ENCODE data around the gene BTG4. TPM values are rescaled to one million over a fixed set of nuclear protein-coding genes. Genes with fewer than 3 reads are reported as not detected.

The BTG4 gene
- polyA plus RNA-seq, 1 donor from 2014 or later = not detected

DNA sequence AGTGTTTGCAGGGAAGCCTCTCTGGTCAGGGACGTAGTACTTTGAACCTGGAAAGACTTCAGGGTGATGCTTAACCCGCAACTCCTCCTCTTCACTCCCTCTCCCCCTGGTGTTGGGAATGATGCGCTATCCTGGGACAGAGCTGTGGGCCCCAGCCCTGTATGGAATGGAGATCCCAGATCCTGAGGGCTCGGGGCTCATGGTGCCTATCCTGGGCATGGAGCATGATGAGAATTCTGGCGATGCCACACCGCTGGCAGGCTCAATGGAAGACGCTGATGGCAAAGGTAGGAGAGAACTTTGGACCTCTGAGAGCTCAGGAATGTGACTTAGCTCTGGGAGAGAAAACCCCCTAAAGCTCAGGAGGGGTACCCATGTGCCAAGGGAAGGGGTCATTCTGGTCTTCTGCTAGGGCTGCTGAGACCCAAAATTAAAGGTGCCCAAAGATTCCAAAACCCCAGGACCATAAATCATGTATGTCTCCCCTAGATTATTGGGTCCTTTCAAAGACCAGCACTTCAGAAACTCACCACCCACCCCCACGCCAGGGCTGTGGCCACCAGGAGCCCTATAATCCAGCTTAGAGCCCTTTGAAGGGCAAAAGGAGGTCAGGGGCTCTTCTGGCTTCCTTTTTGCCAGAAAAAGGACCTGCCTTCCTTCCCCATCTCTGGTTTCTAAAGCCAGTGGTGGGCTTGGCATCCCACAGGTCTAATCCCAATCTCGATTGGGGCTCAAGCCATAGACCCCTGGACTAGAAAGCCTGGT lies 52.5 kb downstream of the BTG4 start:
- no peaks in the 10 kb centered on the region for H3K4me1 Mint-ChIP-seq
- H3K4me3 Mint-ChIP-seq = no peak overlapping the region
- peaks cover 19% of the 10 kb centered on the region for H3K27me3 Mint-ChIP-seq
- no peaks in the 10 kb centered on the region for H3K36me3 Mint-ChIP-seq
- no peak overlapping the region for H3K27ac Mint-ChIP-seq
- no peaks in the 10 kb centered on the region for H3K9me3 Mint-ChIP-seq

- Mint-ChIP-seq H3K4me3 (no peak overlapping the region), H3K36me3 (no peaks in the 10 kb centered on the region), H3K27me3 (peaks cover 22% of the 10 kb centered on the region), H3K27ac (no peak overlapping the region), H3K9me3 (no peaks in the 10 kb centered on the region), H3K4me1 (no peaks in the 10 kb centered on the region)
Observed at GRCh38 chr11:111457731-111458368, 54.3 kb downstream of the BTG4 start.

DNA sequence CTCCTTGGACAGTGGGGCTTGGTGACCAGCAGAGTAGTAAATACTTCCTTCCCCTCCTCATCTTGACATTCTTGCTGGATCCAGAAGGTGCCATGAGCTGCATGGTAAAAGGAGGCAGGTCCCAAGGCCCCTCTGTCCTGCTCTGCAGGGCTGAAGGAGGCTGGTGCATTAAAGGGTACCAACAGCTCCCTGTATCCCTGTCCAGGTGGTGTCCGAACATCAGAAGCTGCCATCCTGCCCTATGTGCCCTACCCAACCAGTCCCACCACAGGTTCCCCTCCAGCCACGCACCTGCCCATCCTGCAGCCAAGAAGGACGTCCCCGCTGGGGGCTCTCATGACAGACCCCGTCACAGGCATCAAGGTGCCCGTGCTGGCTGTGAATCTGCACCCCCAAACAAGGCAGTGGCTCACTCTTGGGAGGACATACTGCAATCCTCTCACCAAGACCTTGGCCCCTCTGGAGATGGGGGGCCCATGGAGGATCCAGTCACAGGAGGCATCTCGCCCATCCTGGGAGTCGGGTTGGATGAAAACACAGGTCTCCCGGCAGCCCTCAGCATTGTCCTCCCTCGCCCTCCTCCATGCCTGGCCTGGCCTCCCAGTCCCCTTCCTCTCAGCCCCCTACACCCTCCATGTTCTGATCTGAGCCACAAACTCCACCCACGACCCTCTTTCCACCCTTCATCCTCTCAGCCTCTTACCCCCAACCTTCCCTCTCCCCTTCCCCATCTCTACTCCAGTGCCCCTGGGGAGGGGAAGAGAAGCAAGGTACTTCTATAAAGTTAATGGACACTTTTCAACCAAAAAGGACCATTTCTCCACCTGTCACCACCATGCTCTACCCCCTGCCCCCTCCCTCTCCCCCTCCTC lies 55.1 kb downstream of the BTG4 start:
- no peak overlapping the region for H3K27ac Mint-ChIP-seq
- peaks cover 26% of the 10 kb centered on the region for H3K27me3 Mint-ChIP-seq
- H3K4me1 Mint-ChIP-seq = peaks cover 0 to 4% (median 0%) of the 10 kb centered on the region in 3 donors
- no peak overlapping the region for H3K4me3 Mint-ChIP-seq
- no peaks in the 10 kb centered on the region for H3K9me3 Mint-ChIP-seq
- no peaks in the 10 kb centered on the region for H3K36me3 Mint-ChIP-seq

- no peaks in the 10 kb centered on the region for H3K9me3 Mint-ChIP-seq
- peaks cover 0 to 4% (median 0%) of the 10 kb centered on the region in 3 donors for H3K4me1 Mint-ChIP-seq
- peaks cover 27% of the 10 kb centered on the region for H3K27me3 Mint-ChIP-seq
- no peak overlapping the region for H3K27ac Mint-ChIP-seq
- no peaks in the 10 kb centered on the region for H3K36me3 Mint-ChIP-seq
- no peak overlapping the region for H3K4me3 Mint-ChIP-seq
Observed at GRCh38 chr11:111456086-111456858, 55.9 kb downstream of the BTG4 start.

GRCh38 chr11:111455291-111456085 lies 56.7 kb downstream of the BTG4 start:
- Mint-ChIP-seq H3K27ac (no peak overlapping the region), H3K27me3 (peaks cover 32% of the 10 kb centered on the region), H3K4me3 (no peak overlapping the region), H3K36me3 (no peaks in the 10 kb centered on the region), H3K9me3 (no peaks in the 10 kb centered on the region), H3K4me1 (peaks cover 6 to 7% (median 7%) of the 10 kb centered on the region in 3 donors)

DNA sequence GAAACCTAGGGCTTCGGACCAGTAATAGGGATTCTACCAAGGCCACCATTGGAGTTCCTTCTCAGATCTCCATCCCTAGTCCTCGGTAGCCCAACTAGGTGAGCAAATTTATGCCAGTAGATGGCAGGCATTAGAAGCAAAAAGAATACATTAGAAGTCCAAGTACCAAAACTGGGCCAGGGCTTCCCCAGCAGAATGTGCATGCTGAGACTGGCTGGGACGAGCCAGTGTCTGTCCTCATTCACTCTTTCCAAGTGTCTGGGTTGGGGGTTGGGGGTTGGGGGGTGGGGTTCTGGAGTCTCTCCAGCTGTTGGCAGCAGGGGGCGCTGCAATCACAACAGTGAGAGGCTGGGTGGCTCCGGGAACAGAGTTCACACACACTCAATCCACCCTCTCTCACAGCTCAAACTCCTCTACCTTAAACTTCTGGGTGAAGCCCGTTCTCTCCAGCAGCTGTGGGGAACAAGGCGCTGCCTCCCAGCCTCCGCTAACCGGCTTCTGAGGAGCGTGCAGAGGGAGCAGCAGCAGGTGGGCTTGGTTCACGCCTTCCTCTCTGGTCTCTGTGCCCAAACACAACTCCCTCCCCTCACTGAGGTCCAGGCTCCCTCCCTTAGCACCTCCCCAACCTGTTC lies 57.5 kb downstream of the BTG4 start:
- peaks cover 28% of the 10 kb centered on the region for H3K27me3 Mint-ChIP-seq
- H3K9me3 Mint-ChIP-seq = no peaks in the 10 kb centered on the region
- H3K4me1 Mint-ChIP-seq = peaks cover 10 to 14% (median 11%) of the 10 kb centered on the region in 3 donors
- H3K36me3 Mint-ChIP-seq = no peaks in the 10 kb centered on the region
- H3K27ac Mint-ChIP-seq = no peak overlapping the region
- H3K4me3 Mint-ChIP-seq = no peak overlapping the region

DNA sequence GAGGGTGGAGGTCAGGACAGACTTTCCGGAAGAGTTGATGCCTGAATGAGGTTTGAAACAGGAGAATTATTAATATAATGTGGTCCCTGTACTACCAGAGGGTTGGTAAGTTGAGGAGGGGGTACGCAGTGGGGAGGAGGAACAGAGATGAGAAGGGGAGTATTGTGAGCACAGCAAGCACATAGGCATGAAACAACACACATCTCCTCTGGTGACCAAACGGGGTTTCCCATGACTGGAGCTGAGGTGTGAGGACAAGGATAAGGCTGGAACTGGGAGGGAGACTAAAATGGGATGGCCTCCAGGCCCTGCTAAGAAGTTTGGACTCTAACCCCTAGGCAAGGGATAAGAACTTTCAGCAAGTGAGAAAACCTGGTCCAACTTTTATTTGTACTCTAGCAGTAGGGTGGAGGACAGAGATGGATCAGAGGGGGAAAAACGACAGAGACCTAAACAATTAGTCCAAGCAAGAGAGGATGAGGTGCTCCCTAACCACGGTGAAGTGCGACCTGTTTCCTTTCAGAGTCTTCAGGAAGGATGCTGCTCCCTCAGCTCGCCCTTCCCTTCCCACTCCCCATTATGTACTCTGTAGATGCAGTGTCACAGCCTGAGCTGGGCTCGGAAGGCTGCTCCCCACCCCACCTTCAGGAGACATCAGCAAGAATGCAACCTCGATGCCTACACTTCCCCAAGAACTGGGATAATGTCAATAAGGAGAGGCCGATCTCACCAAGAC lies 59.2 kb downstream of the BTG4 start:
- Mint-ChIP-seq H3K36me3 (no peaks in the 10 kb centered on the region), H3K27me3 (peaks cover 25% of the 10 kb centered on the region), H3K4me3 (no peak overlapping the region), H3K9me3 (no peaks in the 10 kb centered on the region), H3K27ac (peak overlapping the region in 1 of 3 donors; percentile 15), H3K4me1 (peaks cover 10 to 17% (median 11%) of the 10 kb centered on the region in 3 donors)

- Mint-ChIP-seq H3K9me3 (no peaks in the 10 kb centered on the region), H3K4me3 (no peak overlapping the region), H3K4me1 (peaks cover 10 to 17% (median 11%) of the 10 kb centered on the region in 3 donors), H3K27ac (peak overlapping the region in 1 of 3 donors; percentile 15), H3K36me3 (no peaks in the 10 kb centered on the region), H3K27me3 (peaks cover 25% of the 10 kb centered on the region)
Observed at GRCh38 chr11:111452146-111452545, 60.0 kb downstream of the BTG4 start.

- peak overlapping the region in 3 of 4 donors; percentile 48 to 72 (median 70) for H3K4me3 Mint-ChIP-seq
- peaks cover 20% of the 10 kb centered on the region for H3K27me3 Mint-ChIP-seq
- H3K9me3 Mint-ChIP-seq = no peaks in the 10 kb centered on the region
- H3K27ac Mint-ChIP-seq = peak overlapping the region; percentile 58 to 74 (median 61)
- H3K36me3 Mint-ChIP-seq = no peaks in the 10 kb centered on the region
- H3K4me1 Mint-ChIP-seq = peaks cover 10 to 26% (median 24%) of the 10 kb centered on the region in 3 donors
Observed at GRCh38 chr11:111450480-111451320, 61.5 kb downstream of the BTG4 start.

DNA sequence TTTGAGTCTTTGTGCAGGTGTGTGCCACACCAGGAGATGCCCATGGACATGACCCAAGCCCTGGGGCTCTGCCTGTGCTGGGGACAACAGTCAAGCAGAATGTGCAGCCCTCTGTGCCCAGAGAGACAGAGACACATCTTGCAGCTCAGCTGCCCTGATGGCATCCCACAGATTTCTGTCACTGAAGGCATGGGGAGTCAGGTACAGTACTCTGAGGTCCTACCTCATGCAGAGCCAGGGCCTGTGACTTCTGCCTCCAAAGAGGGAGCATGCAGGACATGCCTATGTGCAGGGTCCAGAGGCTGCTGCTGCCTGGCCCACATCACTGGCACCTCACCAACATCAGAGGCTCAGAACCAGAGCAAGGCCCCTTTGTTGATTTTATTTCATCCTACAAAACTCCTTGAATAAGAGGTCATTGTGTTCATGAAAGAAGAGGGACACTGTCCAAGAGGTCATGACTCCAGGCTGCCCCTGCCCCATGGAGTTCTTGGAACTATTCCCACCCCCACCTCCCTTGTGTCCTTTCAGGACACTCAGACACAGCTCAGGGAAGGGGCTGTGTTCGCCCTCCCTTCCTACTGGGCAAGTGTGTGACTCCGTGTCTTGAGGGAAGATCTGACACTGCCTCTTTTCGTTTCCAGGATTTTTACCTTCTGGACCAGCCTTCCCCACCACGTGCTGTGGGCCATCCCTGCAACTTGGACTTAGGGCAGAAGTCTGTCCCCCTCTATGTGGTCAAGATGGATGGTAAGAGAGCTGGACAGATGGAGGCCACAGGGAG lies 62.3 kb downstream of the BTG4 start:
- Mint-ChIP-seq H3K27ac (peak overlapping the region; percentile 58 to 74 (median 61)), H3K36me3 (no peaks in the 10 kb centered on the region), H3K9me3 (no peaks in the 10 kb centered on the region)

DNA sequence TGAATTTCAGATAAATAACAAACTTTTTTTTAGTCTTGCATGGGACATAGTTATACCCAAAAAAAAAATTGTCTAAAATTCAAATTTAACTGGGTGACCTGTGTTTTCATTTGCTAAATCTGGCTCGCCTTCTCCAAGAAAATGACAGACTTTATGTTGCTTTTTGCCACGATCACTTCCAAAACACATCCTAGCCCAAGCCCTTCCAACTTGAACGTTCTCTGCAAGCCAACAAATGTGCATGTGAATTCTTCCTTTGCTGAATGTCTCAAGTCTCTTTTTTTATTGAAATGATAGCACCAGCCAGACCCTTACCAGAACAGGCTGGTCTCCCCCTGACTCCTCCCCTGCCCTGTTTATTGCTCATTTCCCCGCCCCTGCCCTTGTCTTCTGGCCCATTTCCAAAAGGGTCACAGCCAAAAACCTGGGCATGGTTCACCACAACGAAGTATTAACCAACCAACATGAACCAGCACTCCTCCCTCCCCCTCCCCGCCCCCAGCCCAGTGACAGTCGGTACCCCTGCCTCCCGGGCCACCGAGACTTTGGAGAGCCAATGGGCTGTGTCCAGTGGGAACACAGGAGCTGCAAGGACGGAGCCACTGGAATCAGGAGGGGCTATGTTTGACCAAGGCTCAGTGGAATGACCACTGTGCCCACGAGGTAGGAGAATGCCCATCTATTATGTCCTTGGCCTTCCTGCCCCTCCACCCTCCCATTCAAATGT lies 63.2 kb downstream of the BTG4 start:
- H3K36me3 Mint-ChIP-seq = no peaks in the 10 kb centered on the region

More for the DNA sequence above, 62.3 kb downstream of the BTG4 start:
- Mint-ChIP-seq H3K27me3 (peaks cover 19% of the 10 kb centered on the region), H3K4me1 (peaks cover 10 to 27% (median 26%) of the 10 kb centered on the region in 3 donors), H3K4me3 (peak overlapping the region in 3 of 4 donors; percentile 48 to 72 (median 70))

More for the DNA sequence above, 63.2 kb downstream of the BTG4 start:
- peaks cover 18% of the 10 kb centered on the region for H3K27me3 Mint-ChIP-seq
- H3K4me1 Mint-ChIP-seq = peaks cover 10 to 27% (median 27%) of the 10 kb centered on the region in 3 donors
- no peak overlapping the region for H3K4me3 Mint-ChIP-seq
- no peak overlapping the region for H3K27ac Mint-ChIP-seq
- H3K9me3 Mint-ChIP-seq = no peaks in the 10 kb centered on the region

Measured in IgD-negative memory B cell (primary cell).